Colonic mucosa (tissue), 4 donors: Measurements from ENCODE around the gene STK40. TPM values are rescaled to one million over a fixed set of nuclear protein-coding genes. Genes with fewer than 3 reads are reported as not detected.

Experiments used
- DNase-seq: peaks from one replicate; pipeline ENCODE4 v3.0.0-alpha.2; 2020
- H3K27ac ChIP-seq: fragments of 200-600 bp; one replicate; pipeline ENCODE4 v1.8.0; 2021
- H3K27me3 ChIP-seq: fragments of 200-600 bp; one replicate; pipeline ENCODE4 v1.8.0; 2021
- H3K36me3 ChIP-seq: fragments of 200-600 bp; one replicate; pipeline ENCODE4 v1.8.0; 2021
- H3K4me1 ChIP-seq: fragments of 200-600 bp; one replicate; pipeline ENCODE4 v1.8.0; 2021; ENCODE audit warnings: mild to moderate bottlenecking
- H3K4me3 ChIP-seq: fragments of 200-600 bp; one replicate; pipeline ENCODE4 v1.8.0; 2021
- H3K9ac ChIP-seq, 2 donors: one replicate each; pipeline ENCODE4 v1.7.0; 2013; ENCODE audit warnings: control low read depth in 2 of 2, low read depth in 2 of 2, low read length in 2 of 2
- H3K9me3 ChIP-seq: fragments of 200-600 bp; one replicate; pipeline ENCODE4 v1.8.0; 2021
- intact Hi-C: fragments of 100-400 bp; cut with DNase I; formaldehyde crosslinking; loops from one replicate; pipeline ENCODE4 v1.14.1; 2022
- total RNA-seq, 2 donors: library from RNA; stranded (reverse); fragmentation: NEBNext Ultra II Directional in 1 of 2; extraction: Animal tissue kit (Norgen Biotek cat#: 25700) in 1 of 2; gene quantifications; one replicate each; pipeline ENCODE4 v1.2.1, GENCODE V29; 2021
- TF ChIP-seq, protein P1 (sequence below): fragments of 200-600 bp; IDR thresholded peaks from one replicate; pipeline ENCODE4 v1.8.0; 2022; ENCODE audit warnings: antibody characterized with exemption, mild to moderate bottlenecking
- donor health status: healthy.
- donor health status: DM: no; HTN: no; CAD: no.
- donor health status: DM: no; HTN: no; CAD: no.

STK40 gene
- total RNA-seq, 2 donors from 2014 or later, result 56.6 to 69.7 TPM

- peak; percentile 92 for DNase-seq
- peaks cover 39% of the 10 kb centered on the region for H3K4me1 ChIP-seq
- no peak overlapping the region for H3K4me3 ChIP-seq
- H3K9me3 ChIP-seq, result no peaks in the 10 kb centered on the region
- H3K27me3 ChIP-seq, result no peaks in the 10 kb centered on the region
- TF ChIP-seq, protein P1, sequence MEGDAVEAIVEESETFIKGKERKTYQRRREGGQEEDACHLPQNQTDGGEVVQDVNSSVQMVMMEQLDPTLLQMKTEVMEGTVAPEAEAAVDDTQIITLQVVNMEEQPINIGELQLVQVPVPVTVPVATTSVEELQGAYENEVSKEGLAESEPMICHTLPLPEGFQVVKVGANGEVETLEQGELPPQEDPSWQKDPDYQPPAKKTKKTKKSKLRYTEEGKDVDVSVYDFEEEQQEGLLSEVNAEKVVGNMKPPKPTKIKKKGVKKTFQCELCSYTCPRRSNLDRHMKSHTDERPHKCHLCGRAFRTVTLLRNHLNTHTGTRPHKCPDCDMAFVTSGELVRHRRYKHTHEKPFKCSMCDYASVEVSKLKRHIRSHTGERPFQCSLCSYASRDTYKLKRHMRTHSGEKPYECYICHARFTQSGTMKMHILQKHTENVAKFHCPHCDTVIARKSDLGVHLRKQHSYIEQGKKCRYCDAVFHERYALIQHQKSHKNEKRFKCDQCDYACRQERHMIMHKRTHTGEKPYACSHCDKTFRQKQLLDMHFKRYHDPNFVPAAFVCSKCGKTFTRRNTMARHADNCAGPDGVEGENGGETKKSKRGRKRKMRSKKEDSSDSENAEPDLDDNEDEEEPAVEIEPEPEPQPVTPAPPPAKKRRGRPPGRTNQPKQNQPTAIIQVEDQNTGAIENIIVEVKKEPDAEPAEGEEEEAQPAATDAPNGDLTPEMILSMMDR, result peak; percentile 92
- H3K9ac ChIP-seq, result peak overlapping the region in 1 of 2 donors; percentile 29
- H3K27ac ChIP-seq, result peak overlapping the region; percentile 10
- intact Hi-C loops, result no loop called here
- H3K36me3 ChIP-seq, result no peaks in the 10 kb centered on the region
Observed at GRCh38 chr1:36369061-36369861, 16.5 kb downstream of the STK40 start.

DNA sequence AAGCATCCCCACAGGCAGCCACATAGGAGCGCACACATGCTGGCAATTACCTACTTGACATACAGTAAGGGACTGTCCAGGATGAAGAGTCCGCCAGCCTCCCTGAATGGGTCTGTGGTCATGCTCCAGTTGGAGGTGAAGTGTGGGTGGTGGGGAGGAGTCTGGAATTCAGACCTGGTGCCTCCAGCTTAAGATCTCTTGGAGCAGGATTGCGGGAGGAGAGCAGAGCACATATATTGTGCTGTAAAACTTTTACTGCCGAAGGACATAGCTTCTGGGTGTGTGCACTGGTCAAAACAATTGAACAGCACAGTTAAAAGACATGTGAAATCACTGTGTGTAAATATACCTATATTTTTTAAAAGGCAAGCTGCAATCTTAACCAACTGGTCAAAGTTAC lies 17.9 kb downstream of the STK40 start:
- no peak for DNase-seq
- intact Hi-C loops, result no loop called here
- H3K4me1 ChIP-seq, result peaks cover 30% of the 10 kb centered on the region
- no peaks in the 10 kb centered on the region for H3K27me3 ChIP-seq
- peak overlapping the region in 1 of 2 donors; percentile 57 for H3K9ac ChIP-seq
- H3K4me3 ChIP-seq, result no peak overlapping the region
- TF ChIP-seq, protein P1, result no peak
- peak overlapping the region; percentile 57 for H3K27ac ChIP-seq
- H3K9me3 ChIP-seq, result no peaks in the 10 kb centered on the region
- H3K36me3 ChIP-seq, result no peaks in the 10 kb centered on the region

DNA sequence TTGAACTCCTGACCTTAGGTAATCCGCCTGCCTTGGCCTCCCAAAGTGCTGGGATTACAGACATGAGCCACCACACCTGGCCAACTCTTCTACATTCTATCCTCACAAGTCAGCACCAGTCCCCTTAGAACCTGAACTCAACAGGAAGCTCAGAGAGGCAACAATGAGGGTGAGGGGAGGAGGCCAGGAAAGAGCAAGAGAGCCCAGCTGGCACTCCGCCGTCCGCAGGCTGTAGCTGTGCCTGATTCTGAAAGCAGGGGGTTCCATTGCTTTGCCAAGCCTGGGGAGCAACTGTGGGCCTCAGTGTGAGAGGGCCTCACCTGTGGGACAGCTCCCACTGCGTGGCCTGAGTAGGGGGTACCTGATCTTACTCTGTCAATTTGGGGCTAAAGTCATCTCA lies 18.7 kb downstream of the STK40 start:
- Histone ChIP-seq H3K4me1 (peaks cover 30% of the 10 kb centered on the region), H3K27ac (no peak overlapping the region), H3K9ac (no peak overlapping the region), H3K36me3 (no peaks in the 10 kb centered on the region), H3K27me3 (no peaks in the 10 kb centered on the region), H3K9me3 (no peaks in the 10 kb centered on the region), H3K4me3 (no peak overlapping the region)
- DNase-seq, result no peak
- TF ChIP-seq, protein P1, result no peak
- intact Hi-C loops, result no loop called here

DNA sequence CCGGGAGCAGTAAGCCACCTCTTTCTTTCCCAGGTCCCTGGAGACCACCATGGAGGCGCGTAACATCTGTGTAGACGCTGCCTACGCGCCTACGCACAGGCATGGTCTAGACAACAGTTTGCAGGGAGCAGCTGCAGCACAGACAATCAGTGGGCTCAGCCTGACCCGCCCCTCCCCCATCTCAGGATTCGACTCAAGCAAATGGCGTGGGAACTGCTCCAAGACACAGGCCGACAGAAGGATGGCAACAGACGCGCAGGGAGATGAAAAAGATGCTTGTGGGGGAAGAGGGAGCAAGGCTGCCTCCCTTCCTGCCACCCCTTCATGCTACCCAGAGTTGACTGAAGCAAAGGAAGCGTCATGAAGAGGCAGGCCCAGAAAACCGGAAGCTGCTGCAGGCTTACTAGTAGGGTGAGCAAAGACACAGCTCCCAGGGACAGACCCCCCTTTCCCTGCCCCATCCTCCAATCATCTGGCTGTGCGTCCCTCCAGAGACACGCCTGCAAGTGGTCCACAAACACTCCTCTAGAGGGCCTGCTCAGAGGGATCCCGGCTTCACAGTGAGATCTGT lies 19.5 kb downstream of the STK40 start:
- no peak overlapping the region for H3K4me3 ChIP-seq
- H3K9ac ChIP-seq, result peak overlapping the region in 1 of 2 donors; percentile 23
- intact Hi-C loops, result no loop called here
- H3K4me1 ChIP-seq, result peaks cover 30% of the 10 kb centered on the region
- H3K36me3 ChIP-seq, result no peaks in the 10 kb centered on the region
- peak overlapping the region; percentile 50 for H3K27ac ChIP-seq
- DNase-seq, result no peak
- no peaks in the 10 kb centered on the region for H3K27me3 ChIP-seq
- TF ChIP-seq, protein P1, result no peak
- H3K9me3 ChIP-seq, result no peaks in the 10 kb centered on the region

DNA sequence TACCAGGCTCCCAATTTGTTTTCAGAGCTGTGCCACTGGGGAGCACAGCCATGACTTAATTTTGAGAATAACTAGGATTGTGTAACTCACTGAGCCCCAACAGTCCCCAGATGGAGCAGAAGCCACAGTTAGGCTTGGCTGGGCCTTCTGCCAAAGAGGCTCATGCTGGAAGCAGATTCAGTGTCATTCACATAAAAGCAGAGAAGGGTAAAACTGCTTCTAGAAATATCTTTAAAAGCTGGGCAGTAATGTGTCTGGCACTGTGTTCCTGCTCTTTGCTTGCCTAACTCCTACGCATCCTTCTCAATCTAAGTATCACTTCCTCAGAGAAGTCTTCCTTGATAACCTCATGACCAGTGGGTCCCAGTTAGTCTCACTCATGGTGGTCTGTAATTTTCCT lies 20.3 kb downstream of the STK40 start:
- Histone ChIP-seq H3K27me3 (no peaks in the 10 kb centered on the region), H3K9me3 (no peaks in the 10 kb centered on the region), H3K9ac (no peak overlapping the region), H3K36me3 (no peaks in the 10 kb centered on the region), H3K4me1 (peaks cover 30% of the 10 kb centered on the region), H3K27ac (peak overlapping the region; percentile 50), H3K4me3 (no peak overlapping the region)
- TF ChIP-seq, protein P1, result no peak
- intact Hi-C loops, result no loop called here
- no peak for DNase-seq
